Mucosa of gallbladder (tissue), 1 donor: ENCODE measurements around the gene LRP2. TPM values are rescaled to one million over a fixed set of nuclear protein-coding genes. Genes with fewer than 3 reads are reported as not detected.
"Not testable (repeated sequence)": the region's sequence is repeated elsewhere in the genome, so short reads cannot be mapped to it uniquely, and the experiment has no call there.

Experiments used
- DNase-seq: peaks from one replicate; pipeline ENCODE4 v3.0.0-alpha.2; 2020; ENCODE audit warnings: low spot score
- total RNA-seq: library from RNA; stranded (reverse); gene quantifications from one replicate; pipeline ENCODE4 v1.2.1, GENCODE V29; 2021
- donor health status: DM: no; HTN: no; CAD: no.

The LRP2 gene
- total RNA-seq, 1 donor from 2014 or later = 13.6 TPM

DNA sequence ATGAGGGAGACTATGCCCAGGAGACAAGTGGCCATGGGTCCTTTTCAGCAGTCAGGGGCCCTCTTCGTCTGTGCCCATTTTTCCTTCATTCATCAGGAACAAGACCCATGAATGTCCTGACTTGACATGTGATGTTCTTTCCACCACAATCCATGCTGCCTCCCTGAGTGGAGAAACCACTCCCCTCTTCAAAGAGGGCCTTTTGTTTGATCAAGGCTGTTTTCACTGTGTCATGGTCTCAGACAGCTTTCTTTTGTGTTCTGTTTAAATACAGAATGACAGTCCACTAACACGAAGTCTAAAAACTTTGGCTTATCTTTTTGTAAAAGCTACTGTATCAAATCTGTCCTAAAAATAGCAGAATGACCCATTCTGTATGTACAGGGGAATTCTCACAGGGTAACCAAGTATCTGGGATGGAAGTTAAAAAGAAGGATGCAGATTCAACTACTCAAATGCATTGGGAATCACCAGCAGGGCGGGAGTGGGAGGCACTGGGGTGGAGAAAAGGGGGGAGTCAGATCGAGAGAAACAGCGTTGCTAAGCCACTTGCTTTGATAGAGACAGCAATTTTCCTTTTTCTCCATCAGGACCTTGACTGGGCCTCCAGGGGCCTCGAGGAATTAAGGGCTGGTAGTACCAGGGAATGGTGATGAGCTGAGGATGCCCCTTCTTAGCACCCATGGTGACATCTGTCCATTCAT is 13.9 kb downstream of the LRP2 start:
- DNase-seq = no peak

DNA sequence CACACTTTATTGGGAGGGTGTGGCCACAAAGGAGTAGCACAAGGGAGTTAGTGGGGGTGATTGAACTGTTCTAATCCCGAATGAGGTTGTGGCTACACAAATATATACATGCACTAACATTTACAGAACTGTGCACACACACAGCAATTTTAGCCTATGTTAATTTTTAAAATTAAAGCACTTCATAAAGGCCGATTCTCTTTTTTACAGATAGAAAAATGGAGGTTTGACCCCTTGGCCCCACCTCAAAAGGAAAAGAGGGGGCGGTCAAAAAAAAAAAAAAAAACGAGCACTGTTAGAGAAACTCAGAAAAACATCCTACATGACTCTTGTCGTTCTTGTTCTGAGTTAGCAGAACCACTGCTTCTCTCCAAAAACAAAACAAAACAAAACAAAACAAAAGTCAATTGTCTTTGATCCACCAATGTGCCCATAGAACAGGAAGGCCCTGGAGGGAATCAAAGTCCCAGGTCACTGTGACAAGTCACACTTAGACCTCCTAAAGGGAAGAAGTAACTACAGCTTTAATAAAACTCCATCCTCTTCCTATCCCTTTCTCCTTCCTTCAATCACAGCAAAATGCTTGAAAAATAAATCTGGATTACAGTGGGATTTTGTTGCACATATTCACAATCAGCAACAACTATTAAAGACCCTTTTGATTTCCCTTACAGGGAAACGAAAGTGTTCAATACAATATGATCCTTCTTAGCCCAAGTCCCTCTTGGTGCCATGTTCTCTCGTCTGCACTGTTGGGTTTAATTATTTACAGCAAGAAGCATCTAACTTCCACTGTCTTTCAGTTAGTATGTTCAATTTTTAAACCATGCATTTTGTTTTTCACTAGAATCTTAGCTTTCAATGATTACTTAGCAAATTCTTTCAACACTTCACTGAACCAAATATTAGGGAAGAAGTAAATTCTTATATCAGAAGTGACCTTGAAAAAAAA is 16.6 kb downstream of the LRP2 start:
- no peak for DNase-seq

DNA sequence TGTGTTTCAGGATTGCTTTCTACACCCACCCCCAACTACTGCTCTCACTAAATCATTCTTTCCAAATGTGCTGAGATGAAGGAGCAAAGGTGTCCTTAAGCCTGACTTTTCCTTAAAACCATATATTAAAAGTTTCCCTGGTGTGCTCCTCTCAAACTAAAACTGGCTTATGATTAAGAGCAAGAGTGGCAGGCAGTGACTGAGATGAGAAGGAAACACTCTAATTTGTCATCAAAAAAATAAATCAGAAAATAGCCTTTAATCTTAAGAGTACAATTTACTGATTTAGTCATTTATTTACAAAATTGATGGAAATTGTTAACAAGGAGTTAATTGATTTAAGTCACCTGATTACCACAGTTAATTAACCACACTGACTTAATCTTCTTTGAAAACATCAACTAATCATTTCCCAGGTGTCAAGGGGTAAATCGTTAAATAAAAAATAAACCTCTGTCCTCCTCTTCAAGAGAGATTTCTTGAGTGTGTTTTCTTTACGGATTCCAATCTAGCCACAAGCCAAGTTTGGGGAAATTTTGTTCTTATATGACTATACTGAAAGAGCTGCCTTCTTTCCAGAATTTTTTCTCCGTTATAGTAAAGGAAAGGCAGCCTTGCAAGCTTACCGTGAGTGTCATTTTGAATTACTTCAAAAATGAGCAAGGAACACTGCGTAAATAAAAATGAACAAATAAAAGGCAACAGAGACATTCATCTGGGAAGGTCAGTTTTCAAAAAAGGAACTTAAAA is 17.4 kb downstream of the LRP2 start:
- DNase-seq = no peak

DNA sequence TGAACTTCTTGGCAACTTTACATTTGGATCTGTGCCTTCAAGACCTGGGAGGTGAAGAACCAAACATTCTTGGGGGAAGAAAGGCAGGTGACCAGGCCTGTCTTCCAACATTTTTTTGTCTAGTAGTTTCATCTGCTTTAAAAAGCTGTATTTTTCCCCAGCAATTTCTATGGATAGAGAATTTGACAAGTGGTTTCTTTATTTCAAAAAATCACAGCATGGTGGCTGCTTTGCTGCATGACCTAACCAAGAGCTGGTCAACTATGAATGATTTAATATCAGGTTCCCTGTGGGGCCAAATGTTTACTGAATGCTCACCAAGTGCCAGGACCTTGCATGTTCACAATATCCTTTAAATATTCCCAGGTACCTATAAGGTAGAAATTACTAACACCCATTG is 19.1 kb downstream of the LRP2 start:
- no peak for DNase-seq

GRCh38 chr2:169339657-169340056 is 22.7 kb downstream of the LRP2 start:
- no peak for DNase-seq

DNA sequence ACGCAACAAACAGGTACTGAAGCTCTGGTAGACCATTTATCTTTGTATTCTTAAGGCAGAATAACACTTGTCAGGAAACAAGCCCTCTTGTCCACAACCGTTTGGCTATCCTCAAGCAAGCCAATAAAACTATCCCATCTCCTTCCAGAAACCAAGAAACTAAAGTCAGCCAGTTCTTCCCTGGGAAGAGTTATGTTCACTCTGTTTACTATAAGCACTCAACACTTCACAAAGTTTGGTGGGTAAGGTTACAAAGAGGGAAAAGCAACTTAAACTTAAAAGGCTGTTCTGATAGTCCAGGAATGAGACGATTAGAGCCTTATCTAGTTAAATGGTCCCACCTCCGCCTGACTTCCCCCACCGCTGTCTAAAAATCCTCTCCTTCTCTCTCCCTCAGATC is 25.6 kb downstream of the LRP2 start:
- DNase-seq = no peak

DNA sequence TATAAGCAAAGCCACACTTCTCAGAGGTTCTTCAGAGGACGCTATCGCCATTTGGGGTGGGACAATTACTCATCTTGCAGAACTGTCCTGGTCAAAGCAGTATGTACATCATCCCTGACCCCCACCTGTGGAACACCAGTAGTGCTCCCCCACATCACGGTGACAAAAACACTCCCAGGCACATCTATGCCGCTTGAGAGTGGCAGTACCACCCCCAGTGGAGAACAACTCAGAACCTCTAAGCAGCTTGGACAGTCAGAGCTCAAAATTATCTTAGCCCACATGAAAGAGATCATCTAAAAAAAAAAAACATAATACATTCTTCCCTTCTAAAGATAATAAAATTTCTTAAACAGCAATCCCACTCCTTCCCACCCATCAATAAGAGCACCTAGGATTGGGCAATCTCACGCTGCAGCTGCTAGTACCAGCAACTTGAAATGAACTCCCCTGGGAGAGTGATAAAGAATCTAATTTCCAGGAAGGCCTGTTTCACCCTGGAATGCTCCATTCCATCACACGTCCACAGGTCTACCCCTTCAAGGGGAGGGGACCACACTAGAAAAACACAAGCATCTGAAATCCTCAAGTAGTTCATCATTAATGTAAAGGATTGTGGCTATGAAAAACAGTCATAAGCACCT is 31.7 kb downstream of the LRP2 start:
- DNase-seq = no peak

- DNase-seq = no peak
Measured at GRCh38 chr2:169329688-169330554, 32.4 kb downstream of the LRP2 start.

- DNase-seq = no peak
Measured at GRCh38 chr2:169328785-169329184, 33.5 kb downstream of the LRP2 start.

DNA sequence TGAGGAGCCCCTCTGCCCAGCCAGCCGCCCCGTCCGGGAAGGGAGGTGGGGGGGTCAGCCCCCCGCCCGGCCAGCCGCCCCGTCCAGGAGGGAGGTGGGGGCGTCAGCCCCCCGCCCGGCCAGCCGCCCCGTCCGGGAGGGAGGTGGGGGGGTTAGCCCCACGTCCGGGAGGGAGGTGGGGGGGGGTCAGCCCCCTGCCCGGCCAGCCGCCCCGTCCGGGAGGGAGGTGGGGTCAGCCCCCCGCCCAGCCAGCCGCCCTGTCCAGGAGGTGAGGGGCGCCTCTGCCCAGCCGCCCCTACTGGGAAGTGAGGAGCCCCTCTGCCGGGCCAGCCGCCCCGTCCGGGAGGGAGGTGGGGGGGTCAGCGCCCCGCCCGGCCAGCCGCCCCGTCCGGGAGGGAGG is 34.5 kb downstream of the LRP2 start:
- not testable (repeated sequence) for DNase-seq

DNA sequence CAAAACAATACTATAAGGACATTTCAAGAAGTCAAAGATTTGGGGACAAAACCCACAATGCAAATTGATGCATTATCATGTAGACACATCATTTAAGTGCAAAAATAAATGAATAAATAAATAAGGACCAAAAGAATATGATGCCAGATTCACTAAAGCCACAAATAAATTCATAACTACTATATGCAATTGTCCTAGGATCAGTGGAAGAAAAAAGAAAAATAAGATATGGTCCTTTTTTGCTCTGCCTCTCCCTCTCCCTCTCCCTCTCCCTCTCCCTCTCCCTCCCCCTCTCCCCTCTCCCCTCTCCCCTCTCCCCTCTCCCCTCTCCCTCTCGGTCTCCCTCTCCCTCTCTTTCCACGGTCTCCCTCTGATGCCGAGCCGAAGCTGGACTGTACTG is 36.4 kb downstream of the LRP2 start:
- DNase-seq = not testable (repeated sequence)

GRCh38 chr2:169324581-169325260 is 37.6 kb downstream of the LRP2 start:
- DNase-seq = no peak

- no peak for DNase-seq
Measured at GRCh38 chr2:169323841-169324240, 38.5 kb downstream of the LRP2 start.

DNA sequence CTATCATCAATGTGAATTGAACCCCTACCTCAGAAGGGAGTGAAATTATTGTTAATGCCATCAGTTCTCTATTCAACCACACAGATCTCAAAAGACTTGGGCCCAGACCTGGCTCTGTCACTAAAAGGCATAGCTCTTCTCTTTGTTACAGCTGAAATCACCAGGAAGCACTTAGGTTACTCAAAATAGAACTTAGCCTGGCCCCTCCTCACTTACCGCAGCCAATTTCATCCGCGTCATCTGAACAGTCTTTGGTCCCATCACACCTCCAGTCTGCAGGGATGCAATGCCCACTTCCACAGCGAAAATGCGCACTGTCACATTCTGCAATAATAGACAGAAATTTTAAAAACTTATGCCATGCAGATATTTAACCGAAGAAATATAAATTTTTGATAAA is 41.8 kb downstream of the LRP2 start:
- no peak for DNase-seq

DNA sequence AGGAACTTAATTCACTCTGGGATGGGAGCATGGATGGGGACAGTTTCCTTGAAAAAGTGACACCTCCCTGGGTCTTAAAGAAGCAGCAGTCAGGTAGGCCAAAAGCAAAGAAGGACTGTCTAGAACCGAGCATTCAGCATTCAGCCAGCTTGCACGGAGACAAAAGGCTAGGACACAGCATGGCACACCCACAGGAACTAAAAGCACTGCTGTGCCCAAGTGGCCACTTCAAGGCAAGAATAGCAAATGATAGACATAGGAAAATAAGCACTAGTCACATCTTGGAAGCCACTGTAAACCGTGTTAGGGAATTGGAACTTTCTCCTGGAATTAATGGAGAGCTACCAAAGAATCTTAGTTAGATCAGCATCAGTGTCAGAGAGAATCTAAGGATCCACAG is 47.0 kb downstream of the LRP2 start:
- no peak for DNase-seq

- DNase-seq = not testable (repeated sequence)
Measured at GRCh38 chr2:169308349-169308748, 54.0 kb downstream of the LRP2 start.

- DNase-seq = not testable (repeated sequence)
Measured at GRCh38 chr2:169304689-169305088, 57.6 kb downstream of the LRP2 start.

GRCh38 chr2:169303579-169304305 is 58.6 kb downstream of the LRP2 start:
- no peak for DNase-seq

DNA sequence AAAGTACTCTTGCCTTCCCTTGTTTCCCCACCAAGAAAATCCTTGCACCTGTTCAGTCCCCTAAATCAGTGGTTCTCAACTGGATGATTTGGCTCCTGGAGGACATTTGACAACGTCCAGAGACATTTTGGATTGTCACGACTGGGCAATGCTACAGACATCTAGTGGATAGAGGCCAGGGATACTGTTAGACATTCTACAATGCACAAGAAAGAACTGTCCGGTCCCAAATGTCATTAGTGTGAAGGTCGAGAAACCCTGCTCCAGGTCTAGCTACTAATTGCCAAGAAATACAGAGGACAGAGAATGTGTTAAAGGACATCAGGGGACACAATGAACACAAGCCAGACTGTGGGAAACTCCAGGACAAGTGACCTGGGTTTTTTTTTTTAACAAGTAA is 60.0 kb downstream of the LRP2 start:
- DNase-seq = no peak
